22Rv1 (cell line): Measurements from ENCODE around the gene ACOT11.
"Not testable (repeated sequence)": the region's sequence is repeated elsewhere in the genome, so short reads cannot be mapped to it uniquely, and the experiment has no call there.

Source experiments
- CTCF ChIP-seq: fragments of 450-650 bp; IDR thresholded peaks from 2 replicates; pipeline ENCODE4 v1.5.1; 2017; ENCODE audit warnings: mild to moderate bottlenecking
- ZFX ChIP-seq: fragments of 450-650 bp; IDR thresholded peaks from 2 replicates; pipeline ENCODE4 v1.6.1; 2017; ENCODE audit warnings: antibody characterized with exemption, borderline replicate concordance

GRCh38 chr1:54536656-54537055 lies 11.4 kb upstream of the ACOT11 start:
- TF ChIP-seq CTCF, ZFX: not testable (repeated sequence)
